AG10803 (cell line): ENCODE measurements around the gene ENHO.

Experiments used
- DNase-seq: peaks from one replicate; pipeline ENCODE4 v3.0.0; 2010; ENCODE audit warnings: low read depth
- H3K4me3 ChIP-seq: 2 replicates; pipeline ENCODE4 v1.5.1; 2011; ENCODE audit warnings: mild to moderate bottlenecking, low read length, control low read depth
- TF ChIP-seq, protein P1 (sequence below): conservative IDR thresholded peaks from 2 replicates; pipeline ENCODE4 v1.5.1; 2011; ENCODE audit warnings: mild to moderate bottlenecking, low read length, control low read depth, inconsistent platforms

ENHO gene

DNA sequence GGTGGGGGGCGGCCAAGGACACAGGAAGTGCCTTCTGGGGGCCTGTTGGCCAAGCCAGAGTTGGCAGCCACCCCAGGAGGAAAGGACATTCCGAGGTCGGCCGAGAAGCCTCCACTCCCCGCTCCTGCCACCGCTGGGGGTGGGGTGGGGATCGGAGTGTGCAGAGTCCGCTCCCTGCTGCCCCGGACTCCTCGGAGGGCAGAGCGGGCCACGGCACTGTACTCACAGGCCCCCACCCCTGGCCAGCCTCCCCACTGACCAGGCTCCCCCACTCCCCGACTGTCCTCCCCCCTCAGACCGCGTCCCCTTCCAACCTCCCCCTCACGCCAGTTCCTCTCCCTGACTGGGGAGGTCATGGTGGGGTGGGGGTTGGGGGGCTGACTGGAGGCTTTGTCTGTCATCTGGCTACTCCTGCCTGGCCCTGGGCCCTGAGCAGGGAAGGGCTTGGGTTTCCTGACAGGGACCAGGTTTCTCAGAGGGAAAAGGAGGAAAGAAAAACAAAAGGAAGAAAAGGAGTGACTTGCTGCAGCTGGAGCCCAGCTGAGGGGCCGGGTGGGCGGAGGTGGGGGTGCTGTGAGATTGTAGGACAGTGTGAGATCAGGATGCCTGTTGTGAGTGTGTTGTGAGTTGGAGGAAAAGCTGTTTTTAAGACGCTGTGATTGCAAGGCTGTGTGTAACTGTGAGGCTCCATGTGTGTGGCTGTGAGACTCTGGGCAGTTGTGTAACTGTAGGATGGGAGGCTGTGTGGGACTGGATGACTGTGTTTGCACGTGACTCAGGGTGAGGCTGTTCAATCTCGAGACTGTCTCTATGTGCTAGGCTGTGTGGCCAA is 37.0 kb upstream of the ENHO start:
- TF ChIP-seq, protein P1, sequence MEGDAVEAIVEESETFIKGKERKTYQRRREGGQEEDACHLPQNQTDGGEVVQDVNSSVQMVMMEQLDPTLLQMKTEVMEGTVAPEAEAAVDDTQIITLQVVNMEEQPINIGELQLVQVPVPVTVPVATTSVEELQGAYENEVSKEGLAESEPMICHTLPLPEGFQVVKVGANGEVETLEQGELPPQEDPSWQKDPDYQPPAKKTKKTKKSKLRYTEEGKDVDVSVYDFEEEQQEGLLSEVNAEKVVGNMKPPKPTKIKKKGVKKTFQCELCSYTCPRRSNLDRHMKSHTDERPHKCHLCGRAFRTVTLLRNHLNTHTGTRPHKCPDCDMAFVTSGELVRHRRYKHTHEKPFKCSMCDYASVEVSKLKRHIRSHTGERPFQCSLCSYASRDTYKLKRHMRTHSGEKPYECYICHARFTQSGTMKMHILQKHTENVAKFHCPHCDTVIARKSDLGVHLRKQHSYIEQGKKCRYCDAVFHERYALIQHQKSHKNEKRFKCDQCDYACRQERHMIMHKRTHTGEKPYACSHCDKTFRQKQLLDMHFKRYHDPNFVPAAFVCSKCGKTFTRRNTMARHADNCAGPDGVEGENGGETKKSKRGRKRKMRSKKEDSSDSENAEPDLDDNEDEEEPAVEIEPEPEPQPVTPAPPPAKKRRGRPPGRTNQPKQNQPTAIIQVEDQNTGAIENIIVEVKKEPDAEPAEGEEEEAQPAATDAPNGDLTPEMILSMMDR, result no peak

DNA sequence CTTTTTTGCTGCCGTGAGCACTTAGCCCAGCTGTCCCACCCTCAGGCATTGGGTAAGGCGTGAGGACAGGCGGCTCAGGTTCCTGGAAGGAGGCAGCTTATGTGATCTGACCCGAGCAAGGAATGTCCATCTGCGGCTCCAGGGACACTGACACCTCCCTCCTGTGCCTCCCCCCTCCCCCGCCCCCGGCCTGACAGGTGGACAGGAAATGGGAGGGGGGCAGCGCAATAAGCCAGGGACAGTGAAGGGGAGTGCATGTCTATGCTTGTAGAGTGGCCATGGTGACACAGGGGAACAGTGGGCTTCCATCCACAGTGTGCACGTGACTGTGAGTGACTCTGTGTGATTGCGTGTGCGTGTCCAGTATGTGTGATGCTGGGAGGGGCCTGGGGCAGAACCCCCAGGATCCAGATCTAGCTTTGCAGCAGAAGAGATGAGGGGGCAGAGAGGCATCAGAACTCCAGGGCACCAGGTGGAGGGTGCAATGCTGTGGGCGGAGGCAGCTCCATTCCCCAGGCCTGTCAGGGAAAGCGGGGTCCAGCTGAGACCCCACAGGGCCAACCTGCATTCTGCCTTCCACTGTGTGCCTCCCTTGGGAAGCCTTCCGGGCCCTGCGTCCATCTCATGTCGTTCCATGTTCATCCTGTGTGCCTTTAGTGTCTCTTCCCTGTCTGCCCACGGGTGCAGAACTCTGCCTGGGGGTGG is 36.3 kb upstream of the ENHO start:
- no peak for DNase-seq
- TF ChIP-seq, protein P1, result no peak
- H3K4me3 ChIP-seq, result no peak overlapping the region

More for the DNA sequence above, 37.0 kb upstream of the ENHO start:
- no peak overlapping the region for H3K4me3 ChIP-seq
- DNase-seq, result peak; percentile 59

DNA sequence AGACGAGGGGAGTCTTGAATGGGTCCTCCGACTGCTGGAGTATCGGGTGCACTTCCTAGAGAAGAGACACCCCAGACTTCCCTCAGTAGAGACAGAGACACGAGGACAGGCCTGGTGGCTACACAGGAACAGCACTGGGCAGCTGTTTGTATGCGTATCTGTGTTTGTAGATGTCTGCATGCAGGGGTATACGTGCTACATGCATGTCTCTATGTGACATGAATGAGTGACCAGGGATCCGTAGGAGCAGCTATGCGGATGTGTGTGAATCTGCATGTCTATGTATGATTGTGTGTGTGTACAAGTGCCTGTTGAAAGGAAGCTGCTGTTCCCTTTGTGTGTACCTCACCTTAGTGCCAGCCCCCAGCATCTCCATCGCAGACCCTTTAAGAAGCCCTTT is 35.6 kb upstream of the ENHO start:
- no peak overlapping the region for H3K4me3 ChIP-seq
- TF ChIP-seq, protein P1, result no peak
- no peak for DNase-seq

DNA sequence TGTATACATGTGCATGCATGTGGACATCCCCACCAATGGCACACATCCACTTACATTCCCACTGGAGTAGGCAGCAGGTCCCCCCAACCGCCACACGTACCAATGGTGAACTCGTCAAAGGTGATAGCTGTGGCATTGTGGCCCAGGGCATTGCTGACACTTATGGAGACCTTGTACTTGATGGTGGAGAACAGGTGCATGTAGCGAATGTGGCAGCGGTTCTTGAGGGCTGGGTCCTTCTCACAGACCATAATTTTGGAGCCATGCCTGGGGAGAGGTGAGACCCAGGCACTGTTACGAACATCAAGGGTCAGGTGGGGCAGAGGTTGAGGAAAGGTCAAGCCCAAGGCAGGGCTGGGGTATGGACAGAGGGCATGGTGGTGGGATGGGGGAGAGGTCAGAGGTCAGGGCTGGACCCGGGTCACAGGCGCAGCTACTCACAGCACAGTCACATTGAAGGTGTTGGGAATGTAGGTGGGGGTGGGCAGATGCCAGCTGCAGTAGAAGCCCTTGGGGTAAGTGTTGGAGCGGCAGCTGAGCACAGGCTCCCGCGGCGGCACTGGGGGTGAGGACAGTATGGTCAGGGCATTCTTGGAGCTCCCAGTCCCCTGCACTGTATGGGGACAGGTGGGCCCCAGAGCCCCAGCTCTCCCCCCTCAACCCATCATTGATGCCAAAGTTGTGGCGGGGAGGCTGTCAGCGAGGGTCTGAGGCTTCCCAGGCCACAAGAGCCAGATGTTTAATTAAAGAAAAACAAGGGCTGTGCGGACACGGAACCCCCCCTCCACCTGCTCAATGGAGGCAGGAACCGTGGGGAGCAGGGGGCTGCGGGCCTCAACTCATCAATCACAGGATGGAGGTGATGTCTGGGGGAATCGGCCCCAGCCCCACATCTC is 34.9 kb upstream of the ENHO start:
- TF ChIP-seq, protein P1, result no peak
- no peak for DNase-seq
- H3K4me3 ChIP-seq, result no peak overlapping the region

DNA sequence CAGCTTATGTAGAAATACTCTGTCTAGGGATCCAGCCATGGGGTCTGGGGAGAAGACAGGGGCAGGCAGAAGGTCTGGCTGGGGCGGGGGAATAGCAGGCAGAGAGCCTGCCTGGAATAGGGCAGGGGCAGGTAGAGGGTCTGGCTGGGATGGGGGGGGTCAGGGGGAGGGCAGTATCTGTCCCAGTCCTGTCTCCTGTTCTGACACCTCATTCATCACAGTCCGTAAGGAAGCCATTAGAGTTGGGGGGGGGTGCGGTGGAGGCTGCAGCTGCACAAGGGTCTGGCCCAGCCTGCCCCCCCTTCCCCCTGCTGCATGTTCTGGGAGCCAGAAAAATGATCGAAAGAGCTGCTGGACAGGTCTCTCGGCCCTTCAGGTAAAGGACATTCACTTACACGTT is 34.2 kb upstream of the ENHO start:
- H3K4me3 ChIP-seq, result no peak overlapping the region
- TF ChIP-seq, protein P1, result no peak
- no peak for DNase-seq

DNA sequence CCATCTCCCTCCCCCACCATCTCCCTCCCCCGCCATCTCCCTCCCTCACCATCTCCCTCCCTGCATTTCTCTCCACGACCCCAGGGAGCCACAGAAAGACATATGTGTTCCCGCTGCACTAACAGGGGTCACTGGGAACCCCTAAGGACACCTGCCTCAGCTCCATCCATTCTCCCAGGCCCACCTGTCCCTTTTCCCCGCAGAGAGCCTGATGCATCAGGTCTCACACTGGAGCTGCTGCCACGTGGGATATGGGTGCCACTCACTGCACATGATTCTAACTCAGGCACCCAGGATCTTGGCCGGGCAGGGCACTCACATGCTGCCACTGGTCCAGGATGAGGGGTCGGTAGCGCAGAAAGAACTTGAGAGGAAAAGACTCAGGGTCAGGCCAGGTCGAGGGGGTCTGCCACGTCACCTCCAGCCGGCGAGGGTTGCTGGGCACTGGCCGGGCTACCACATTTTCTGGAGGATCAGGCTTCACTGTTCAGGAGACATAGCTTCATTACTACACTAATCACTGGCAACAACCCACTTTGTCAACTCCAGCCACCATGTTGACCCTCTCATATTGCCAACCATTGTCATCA is 33.2 kb upstream of the ENHO start:
- DNase-seq, result no peak
- no peak overlapping the region for H3K4me3 ChIP-seq
- TF ChIP-seq, protein P1, result no peak
